ENCODE data around the gene SCAMP1.

SCAMP1 gene

GRCh38 chr5:78497573-78498533 lies 137.4 kb downstream of the SCAMP1 start:
- DNase-seq, result no peak

GRCh38 chr5:78499485-78499884 lies 139.1 kb downstream of the SCAMP1 start:
- DNase-seq, result no peak

- DNase-seq, result no peak
Measured at GRCh38 chr5:78500028-78500427, 139.6 kb downstream of the SCAMP1 start.

- DNase-seq, result no peak
Measured at GRCh38 chr5:78500871-78501270, 140.5 kb downstream of the SCAMP1 start.

- no peak for DNase-seq
Measured at GRCh38 chr5:78501411-78502352, 141.3 kb downstream of the SCAMP1 start.

GRCh38 chr5:78503958-78504653 lies 143.7 kb downstream of the SCAMP1 start:
- DNase-seq, result no peak

- no peak for DNase-seq
Measured at GRCh38 chr5:78504704-78505677, 144.6 kb downstream of the SCAMP1 start.

GRCh38 chr5:78505860-78506259 lies 145.4 kb downstream of the SCAMP1 start:
- DNase-seq, result no peak

GRCh38 chr5:78506261-78507024 lies 146.0 kb downstream of the SCAMP1 start:
- no peak for DNase-seq

- peak; percentile 31 for DNase-seq
Measured at GRCh38 chr5:78507531-78507930, 147.1 kb downstream of the SCAMP1 start.

- peak; percentile 80 for DNase-seq
Measured at GRCh38 chr5:78508186-78508765, 147.9 kb downstream of the SCAMP1 start.

- peak; percentile 53 for DNase-seq
Measured at GRCh38 chr5:78509145-78509865, 148.9 kb downstream of the SCAMP1 start.

- peak; percentile 71 for DNase-seq
Measured at GRCh38 chr5:78509884-78510769, 149.7 kb downstream of the SCAMP1 start.

- no peak for DNase-seq
Measured at GRCh38 chr5:78511121-78511906, 150.9 kb downstream of the SCAMP1 start.

- no peak for DNase-seq
Measured at GRCh38 chr5:78512435-78512834, 152.0 kb downstream of the SCAMP1 start.

GRCh38 chr5:78513441-78513840 lies 153.0 kb downstream of the SCAMP1 start:
- DNase-seq, result no peak

GRCh38 chr5:78514427-78515330 lies 154.3 kb downstream of the SCAMP1 start:
- DNase-seq, result no peak

Measured in OCI-M1 (cell line).